Measurements from ENCODE around the gene CSNK1E.

CSNK1E gene

DNA sequence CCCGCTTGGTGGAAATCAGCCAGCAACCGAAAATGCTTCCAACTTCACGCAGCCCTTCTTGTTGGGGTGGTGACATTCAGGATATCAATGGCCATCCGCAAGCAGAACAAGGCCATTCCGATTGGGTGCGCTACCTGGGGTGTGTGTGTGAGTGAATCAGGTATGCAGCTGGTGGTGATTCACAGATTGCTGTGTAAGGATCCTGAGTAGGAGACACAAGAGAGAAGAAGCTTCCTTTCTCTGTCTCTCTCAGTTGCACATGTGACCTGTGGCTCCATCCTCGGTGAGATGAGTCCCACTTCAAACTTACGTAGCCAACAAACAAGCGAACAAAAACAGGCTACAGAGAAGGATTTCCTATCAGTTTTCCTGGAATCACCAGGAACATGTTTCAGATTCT is 34.8 kb downstream of the CSNK1E start:
- no peak for DNase-seq (ENCODE audit: low read depth in 3 of 3)

- DNase-seq (ENCODE audit: low read depth in 3 of 3): no peak
Observed at GRCh38 chr22:38276166-38276565, 41.1 kb downstream of the CSNK1E start.

DNA sequence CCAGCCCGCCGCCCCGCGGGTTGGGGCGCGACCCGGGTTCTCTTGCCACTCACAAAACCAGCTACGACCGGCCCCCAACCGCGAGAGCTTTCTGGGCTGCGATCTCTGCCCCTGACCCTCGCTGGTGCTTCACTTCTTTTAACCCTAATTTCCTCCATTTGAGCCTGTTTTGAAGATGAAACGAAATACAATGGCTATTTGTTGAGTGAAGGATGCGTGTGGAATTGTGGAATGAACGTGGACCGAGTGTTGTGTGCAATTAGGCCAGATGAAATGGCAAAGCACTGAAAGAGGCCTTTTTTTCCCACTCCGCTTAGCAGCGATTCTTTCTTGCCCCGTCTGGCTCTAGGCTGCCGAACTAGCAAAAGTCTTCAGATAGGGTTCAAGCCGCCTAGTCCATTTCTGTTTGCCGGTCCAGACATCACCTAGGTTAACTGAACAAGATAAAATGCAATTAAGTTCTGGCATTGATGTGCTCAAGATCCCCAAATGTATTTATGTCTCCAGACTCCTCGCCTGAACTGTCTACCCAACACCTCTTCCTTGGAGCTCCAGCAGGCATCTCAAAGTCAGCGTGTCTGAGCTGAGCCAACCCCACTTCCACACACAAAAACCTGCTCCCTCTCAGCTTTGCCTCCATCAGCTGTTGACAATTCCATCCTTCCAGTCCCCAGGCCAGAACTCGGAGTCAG is 44.0 kb downstream of the CSNK1E start:
- no peak for DNase-seq (ENCODE audit: low read depth in 3 of 3)

GRCh38 chr22:38272373-38273134 is 44.7 kb downstream of the CSNK1E start, which contains the start of gene TMEM184B:
TSS of gene TMEM184B (minus strand) at chr22:38273010. CDS start at chr22:38247961, 25,049 bp downstream.
- DNase-seq (ENCODE audit: low read depth in 3 of 3): peak; percentile 53 to 64 (median 62)

- DNase-seq (ENCODE audit: low read depth in 3 of 3): no peak
Observed at GRCh38 chr22:38271927-38272372, 45.3 kb downstream of the CSNK1E start.

- DNase-seq (ENCODE audit: low read depth in 3 of 3): no peak
Observed at GRCh38 chr22:38271101-38271500, 46.1 kb downstream of the CSNK1E start.

- no peak for DNase-seq (ENCODE audit: low read depth in 3 of 3)
Observed at GRCh38 chr22:38270091-38270992, 46.9 kb downstream of the CSNK1E start.

GRCh38 chr22:38269466-38269865 is 47.8 kb downstream of the CSNK1E start:
- DNase-seq (ENCODE audit: low read depth in 3 of 3): no peak

GRCh38 chr22:38267086-38267485 is 50.1 kb downstream of the CSNK1E start:
- DNase-seq (ENCODE audit: low read depth in 3 of 3): peak in 1 of 3 donors; percentile 17

DNA sequence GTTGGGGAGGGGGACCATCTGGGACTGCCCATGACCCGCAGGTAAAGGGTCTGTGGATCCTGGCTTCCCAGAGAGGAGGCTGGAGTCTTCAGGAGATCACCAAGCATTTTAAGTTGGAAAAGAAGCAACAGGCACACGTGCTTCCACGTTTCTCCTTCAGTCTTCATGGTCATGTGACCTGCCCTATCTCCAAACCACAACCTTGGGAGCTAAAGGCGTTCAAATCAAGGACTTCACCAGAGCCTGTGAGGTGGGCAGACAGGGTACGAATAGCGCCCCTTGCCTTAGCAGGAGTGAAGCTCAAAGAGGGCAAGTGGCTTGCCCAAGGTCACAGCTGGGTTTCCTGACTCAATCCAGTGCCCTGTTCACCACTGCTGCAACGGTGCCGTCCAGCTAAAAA is 51.1 kb downstream of the CSNK1E start:
- DNase-seq (ENCODE audit: low read depth in 3 of 3): no peak

- no peak for DNase-seq (ENCODE audit: low read depth in 3 of 3)
Observed at GRCh38 chr22:38264322-38264843, 52.9 kb downstream of the CSNK1E start.

DNA sequence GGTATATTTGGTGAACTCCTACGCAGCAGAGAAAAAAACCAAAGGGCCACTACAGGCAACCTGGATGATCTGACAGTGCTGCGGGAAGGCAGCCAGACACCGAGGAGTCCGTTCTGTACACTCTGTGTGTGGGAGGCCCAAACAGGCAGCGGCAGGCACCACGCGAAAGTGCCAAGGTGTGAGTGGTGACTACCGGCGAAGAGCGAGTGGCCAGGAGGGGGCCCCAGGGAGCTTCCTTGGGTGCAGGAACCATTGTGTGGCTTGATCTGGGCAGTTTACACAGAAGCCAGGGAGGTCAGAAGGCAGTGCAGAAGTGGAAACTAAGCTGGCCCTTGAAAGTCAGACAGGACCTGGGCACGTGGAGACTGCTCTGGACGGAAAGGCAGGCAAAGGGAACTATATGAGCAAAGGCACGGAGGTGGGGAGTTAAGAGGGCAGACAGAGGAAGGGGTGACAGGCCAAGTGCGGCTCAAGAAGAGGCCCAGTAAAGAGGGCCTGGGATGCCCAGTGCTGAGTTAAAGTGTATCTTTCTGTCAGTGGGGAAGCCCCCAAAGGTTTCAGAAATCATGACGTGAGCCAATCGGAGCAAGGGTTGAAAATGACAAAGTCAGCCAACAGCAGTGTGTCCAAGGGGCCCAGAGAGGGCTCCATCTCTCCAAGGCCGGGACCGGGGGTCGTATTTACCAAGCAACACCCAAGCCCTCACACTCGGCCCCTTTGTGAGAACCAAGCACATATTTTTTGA is 55.0 kb downstream of the CSNK1E start:
- DNase-seq (ENCODE audit: low read depth in 3 of 3): peak in 2 of 3 donors; percentile 21 to 48

DNA sequence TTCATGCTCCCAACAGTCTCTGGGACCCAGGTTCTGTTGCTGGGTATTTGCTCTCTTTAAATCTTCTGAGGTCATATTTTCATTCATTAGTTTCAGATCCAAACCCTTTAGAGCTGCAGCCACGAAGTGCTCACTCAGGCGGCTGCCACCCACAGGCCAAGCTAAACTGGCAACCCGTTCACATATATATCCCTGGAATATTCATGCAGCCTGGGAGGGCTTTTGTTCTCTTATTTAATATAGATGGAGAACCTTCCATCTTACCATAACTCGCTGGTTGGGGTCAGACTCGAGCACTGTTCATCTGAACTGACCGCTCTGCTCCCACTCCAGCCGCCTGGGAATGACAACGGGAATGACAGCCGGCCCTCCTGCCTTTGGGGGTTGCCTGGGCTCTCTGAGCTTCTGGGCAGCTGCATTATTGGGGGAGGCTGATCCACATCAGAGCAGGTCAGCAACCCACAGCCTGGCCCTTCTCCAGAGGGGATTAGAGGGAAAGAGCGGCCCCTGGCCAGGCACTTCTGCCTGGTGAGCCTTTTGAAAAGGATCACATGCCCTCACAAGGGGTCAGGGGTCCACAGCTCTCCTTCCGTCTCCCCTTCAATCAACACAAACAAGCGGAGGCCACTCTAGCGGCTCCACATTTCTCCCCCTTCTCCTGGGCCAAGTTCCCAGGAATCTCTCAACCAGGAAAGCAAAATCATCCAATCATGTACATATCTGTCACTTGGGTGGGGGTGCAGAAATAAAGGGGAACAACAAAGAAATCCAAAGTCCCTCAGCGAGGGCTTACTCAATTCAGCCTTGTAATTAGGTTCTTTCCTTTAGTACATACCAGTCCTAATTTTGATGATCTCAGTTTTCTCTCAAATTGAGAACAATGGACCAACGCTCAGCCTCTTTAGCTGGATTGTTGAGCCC is 56.2 kb downstream of the CSNK1E start:
- DNase-seq (ENCODE audit: low read depth in 3 of 3): no peak

GRCh38 chr22:38259370-38259769 is 57.9 kb downstream of the CSNK1E start:
- DNase-seq (ENCODE audit: low read depth in 3 of 3): no peak

- no peak for DNase-seq (ENCODE audit: low read depth in 3 of 3)
Observed at GRCh38 chr22:38258895-38259294, 58.3 kb downstream of the CSNK1E start.

DNA sequence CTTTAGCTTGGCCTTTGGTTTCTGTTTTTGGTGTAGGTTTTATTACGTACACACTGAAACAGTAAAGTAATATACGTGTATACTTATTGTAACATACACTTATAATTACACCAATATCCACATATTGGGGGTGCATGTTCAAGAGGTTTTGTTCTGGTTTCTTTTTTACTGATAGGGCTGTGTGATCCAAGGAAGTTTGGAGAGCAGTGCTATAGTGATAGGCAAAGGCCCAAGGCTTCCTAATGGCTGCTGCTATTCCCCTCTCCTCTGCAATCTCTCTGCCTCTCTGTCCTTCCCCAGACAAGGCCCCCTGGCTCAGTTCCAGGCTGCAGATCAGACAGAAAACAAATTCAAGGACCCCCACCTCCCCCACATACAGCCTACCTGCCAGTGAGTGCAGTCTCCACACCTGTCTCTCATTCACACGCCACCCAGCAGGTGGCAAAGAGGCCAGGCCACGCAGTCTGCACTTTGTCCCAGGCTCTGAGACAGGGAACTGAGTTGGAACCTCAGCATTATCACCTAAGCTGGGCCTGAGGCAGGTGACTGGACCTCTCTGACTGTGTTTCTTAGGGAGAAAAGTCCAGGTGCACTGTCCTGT is 59.5 kb downstream of the CSNK1E start:
- DNase-seq (ENCODE audit: low read depth in 3 of 3): no peak

DNA sequence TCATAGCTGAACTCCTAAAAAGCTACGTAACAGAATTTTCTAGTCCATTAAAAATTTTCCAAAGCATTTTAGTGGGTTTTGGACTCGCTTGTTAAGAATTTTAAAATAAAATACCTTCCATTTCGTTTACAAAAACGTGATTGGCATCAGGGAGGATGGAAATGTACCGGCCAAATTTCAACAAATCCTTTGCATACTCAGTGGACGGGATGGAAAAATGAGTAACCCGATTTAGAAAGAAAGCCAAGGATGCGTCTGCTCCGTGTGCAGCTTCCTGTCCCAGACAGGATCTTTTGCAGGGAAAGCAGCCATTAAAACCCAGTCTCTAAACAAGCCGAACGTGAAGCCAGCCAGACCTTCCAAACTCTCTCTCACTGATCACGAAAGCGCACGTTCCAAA is 60.1 kb downstream of the CSNK1E start:
- no peak for DNase-seq (ENCODE audit: low read depth in 3 of 3)

- DNase-seq (ENCODE audit: low read depth in 3 of 3): no peak
Observed at GRCh38 chr22:38255697-38256096, 61.5 kb downstream of the CSNK1E start.

- no peak for DNase-seq (ENCODE audit: low read depth in 3 of 3)
Observed at GRCh38 chr22:38251341-38251692, 65.9 kb downstream of the CSNK1E start.

Measured in stimulated activated CD4-positive, alpha-beta T cell treated with anti-CD3 and anti-CD28 coated beads, TNF-alpha, amount 100 ng/mL, for 48 hours (primary cell).